Activated naive CD8-positive, alpha-beta T cell (primary cell): ENCODE results near the gene TMEM52B.

Experiments
- H3K27ac Mint-ChIP-seq: one replicate; pipeline ENCODE4 v1.8.0; 2021; ENCODE audit warnings: mixed read lengths
- H3K27me3 Mint-ChIP-seq: one replicate; pipeline ENCODE4 v1.8.0; 2021; ENCODE audit warnings: mixed read lengths
- H3K36me3 Mint-ChIP-seq: one replicate; pipeline ENCODE4 v1.8.0; 2021; ENCODE audit warnings: mixed read lengths
- H3K4me1 Mint-ChIP-seq: one replicate; pipeline ENCODE4 v1.8.0; 2021; ENCODE audit warnings: low read depth, mixed read lengths
- H3K4me3 Mint-ChIP-seq: one replicate; pipeline ENCODE4 v1.8.0; 2021; ENCODE audit warnings: mild to moderate bottlenecking, mixed read lengths
- H3K9me3 Mint-ChIP-seq: one replicate; pipeline ENCODE4 v1.8.0; 2021; ENCODE audit warnings: low read depth, mixed read lengths

Gene TMEM52B

GRCh38 chr12:10159280-10159679, 19.6 kb upstream of the TMEM52B start:
- Mint-ChIP-seq H3K36me3 (no peaks in the 10 kb centered on the region), H3K4me1 (peaks cover under 1% of the 10 kb centered on the region), H3K27me3 (no peaks in the 10 kb centered on the region), H3K9me3 (no peaks in the 10 kb centered on the region), H3K27ac (no peak overlapping the region), H3K4me3 (no peak overlapping the region)

DNA sequence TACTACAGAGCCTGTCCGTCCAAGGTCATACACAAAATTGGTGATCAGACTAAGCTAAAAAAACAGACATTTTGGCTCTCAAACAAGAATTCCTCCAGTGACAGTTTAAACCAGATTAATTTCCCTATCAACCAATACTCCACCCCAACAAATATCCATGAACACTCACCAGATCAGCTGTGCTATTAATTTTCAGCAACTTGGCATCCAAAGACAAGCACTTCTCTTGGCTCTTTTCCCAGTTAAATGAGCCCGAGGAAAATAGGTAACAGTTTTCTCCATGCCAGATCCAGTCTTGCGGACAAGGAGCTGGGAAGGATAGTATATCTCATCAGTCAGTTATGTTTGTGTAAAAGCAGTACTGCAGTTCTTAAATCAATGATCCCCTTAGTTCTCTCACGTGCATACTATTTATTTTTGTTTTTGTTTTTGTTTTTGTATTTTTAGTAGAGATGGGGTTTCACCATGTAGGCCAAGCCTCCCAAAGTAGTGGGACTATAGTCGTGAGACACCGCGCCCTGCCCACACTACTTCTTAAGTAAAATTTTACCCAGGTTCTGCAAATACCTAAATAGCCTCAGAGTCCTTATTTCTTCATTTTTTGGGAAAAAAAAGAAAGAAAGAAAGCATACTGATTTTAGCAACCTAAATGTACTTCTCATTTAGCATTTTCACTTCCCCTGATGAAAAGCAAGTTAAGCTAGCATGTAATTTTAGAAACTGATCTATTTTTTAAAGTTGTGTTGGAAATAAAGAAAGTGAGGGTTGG, 18.0 kb upstream of the TMEM52B start:
- Mint-ChIP-seq H3K4me3 (no peak overlapping the region), H3K36me3 (no peaks in the 10 kb centered on the region), H3K27me3 (no peaks in the 10 kb centered on the region), H3K9me3 (no peaks in the 10 kb centered on the region), H3K27ac (no peak overlapping the region), H3K4me1 (no peaks in the 10 kb centered on the region)

DNA sequence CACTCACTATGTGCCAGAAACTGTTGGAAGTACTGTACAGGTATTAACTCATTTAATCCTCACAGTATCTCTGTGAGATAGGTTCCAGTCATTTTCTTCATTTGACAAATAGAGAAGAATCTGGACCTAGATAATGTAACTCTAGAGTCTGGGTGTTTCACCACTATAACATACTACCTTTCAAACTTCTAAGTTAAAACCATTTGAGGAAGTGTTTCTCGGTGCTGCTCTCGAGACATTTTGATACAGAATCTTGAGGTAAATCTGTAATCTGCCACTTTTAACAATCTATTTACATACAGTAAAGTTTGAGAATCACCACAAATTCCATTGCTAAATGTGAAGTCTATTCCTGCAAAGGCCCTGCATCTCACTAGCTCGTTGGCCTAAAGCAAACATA, 15.7 kb upstream of the TMEM52B start:
- Mint-ChIP-seq H3K4me3 (no peak overlapping the region), H3K27me3 (no peaks in the 10 kb centered on the region), H3K9me3 (no peaks in the 10 kb centered on the region), H3K36me3 (no peaks in the 10 kb centered on the region), H3K4me1 (no peaks in the 10 kb centered on the region), H3K27ac (no peak overlapping the region)

DNA sequence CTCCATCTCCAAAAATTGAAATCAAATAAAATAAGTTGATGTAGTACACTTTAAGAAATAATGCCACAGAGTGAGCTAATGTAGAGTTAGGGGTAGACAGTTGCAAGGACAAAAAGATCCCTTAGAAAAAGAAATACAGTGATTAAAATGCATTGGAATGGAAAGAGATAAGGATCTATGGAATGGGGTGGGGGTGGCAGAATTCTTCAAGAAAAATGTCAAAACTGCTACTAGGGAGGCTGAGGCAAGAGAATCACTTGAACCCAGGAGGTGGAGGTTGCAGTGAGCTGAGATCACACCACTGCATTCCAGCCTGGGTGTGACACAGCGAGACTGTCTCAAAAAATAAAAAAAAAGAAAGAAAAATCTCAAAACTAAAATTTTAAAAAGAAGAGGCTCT, 13.4 kb upstream of the TMEM52B start:
- no peaks in the 10 kb centered on the region for H3K4me1 Mint-ChIP-seq
- H3K27ac Mint-ChIP-seq = no peak overlapping the region
- H3K27me3 Mint-ChIP-seq = no peaks in the 10 kb centered on the region
- H3K4me3 Mint-ChIP-seq = no peak overlapping the region
- no peaks in the 10 kb centered on the region for H3K36me3 Mint-ChIP-seq
- no peaks in the 10 kb centered on the region for H3K9me3 Mint-ChIP-seq

- Mint-ChIP-seq H3K27me3 (peaks cover 6% of the 10 kb centered on the region), H3K4me3 (no peak overlapping the region), H3K27ac (no peak overlapping the region), H3K4me1 (no peaks in the 10 kb centered on the region), H3K9me3 (no peaks in the 10 kb centered on the region), H3K36me3 (no peaks in the 10 kb centered on the region)
These were observed 11.2 kb upstream of the TMEM52B start for GRCh38 chr12:10167599-10167998.

DNA sequence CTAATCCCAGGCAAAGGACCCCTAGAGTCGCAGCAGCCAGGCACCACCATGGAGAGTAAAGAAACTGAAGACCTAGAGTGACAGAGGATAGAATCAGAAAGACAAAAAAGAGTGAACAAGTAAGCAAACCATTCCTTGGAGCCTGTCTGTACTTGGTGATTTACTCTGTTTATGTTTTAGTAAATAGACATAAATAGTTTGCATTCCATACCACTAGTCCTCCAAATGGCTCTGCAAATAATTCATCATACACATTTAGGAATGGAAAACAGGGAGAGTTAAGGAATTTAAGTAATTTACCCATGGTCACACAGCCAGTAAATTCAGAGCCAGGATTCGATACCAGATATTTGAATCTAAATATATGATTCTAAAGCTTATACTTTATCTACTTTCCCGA, 9.7 kb upstream of the TMEM52B start:
- Mint-ChIP-seq H3K9me3 (no peaks in the 10 kb centered on the region), H3K36me3 (no peaks in the 10 kb centered on the region), H3K4me3 (no peak overlapping the region), H3K27me3 (peaks cover 9% of the 10 kb centered on the region), H3K4me1 (no peaks in the 10 kb centered on the region), H3K27ac (no peak overlapping the region)

GRCh38 chr12:10170216-10170615, 8.6 kb upstream of the TMEM52B start:
- Mint-ChIP-seq H3K9me3 (no peaks in the 10 kb centered on the region), H3K4me3 (no peak overlapping the region), H3K4me1 (no peaks in the 10 kb centered on the region), H3K36me3 (no peaks in the 10 kb centered on the region), H3K27me3 (peaks cover 12% of the 10 kb centered on the region), H3K27ac (no peak overlapping the region)

DNA sequence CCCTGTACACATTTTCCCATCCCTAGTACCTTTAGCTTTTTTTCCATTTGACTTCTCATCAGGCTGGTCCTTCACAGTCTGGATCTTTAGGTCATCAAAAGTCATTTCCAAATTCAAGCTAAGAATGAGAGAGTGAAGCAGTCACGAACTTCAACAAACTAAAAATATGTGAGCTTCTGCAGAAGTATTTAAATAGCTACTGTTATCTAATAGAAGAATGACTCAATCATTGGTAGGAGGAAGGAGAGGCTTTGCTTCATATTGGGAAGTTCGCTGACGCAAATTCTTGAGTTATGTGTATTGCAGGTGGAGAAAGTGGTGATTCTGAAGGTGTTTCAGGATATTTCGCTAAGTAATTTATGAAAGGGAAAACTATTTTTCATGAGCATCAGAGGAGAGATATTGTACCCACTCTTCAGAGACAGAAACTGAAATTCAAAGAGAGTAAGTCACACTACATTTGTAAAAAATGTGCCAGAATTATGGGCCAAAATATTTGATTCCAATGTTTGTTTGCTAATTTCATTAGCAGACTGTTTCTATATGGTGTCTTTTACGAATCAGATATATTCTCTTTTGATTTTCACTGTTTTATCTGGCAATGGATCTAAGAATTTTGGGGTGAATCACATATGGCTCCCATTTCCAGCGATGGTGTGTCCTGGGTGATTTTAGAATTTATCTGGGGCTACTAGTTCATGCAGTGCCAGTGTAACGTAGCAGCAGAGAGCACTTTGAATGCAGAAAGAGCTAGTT, 6.7 kb upstream of the TMEM52B start, which contains the start of gene OLR1:
OLR1 (minus strand) TSS at position 160 of the 756 bp plus-strand sequence; CDS start at position 105, 55 bp downstream.
- no peak within 1 kb of the TSS for H3K27ac Mint-ChIP-seq

DNA sequence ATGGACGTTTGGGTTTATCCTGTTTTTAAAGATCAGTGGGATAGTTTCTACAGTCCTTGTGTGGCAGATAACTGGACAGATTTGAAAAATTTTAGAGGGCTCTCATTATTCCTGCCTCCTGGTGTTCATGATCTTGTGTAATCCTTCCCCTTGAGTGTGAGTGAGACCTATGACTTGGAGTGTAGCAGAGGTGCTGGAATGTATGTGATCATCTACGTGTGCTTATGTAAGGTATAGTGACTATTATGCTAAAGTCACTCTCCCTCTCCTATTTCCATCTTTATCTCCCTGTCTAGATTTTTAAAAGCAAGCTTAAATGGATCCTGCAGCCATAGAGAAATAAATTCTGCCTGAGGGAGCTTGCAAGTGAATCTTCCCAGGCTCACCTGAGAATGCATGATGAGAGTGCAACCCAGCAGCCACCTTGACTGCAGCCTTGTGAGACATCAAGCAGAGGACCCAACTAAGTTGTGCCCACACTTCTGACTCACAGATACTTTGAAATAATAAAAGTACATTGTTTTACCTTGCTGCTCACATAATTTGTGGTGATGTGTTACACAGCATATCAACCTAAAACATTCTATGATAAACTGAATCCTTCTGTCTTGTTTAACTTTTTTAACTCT, 3.7 kb upstream of the TMEM52B start:
- no peak overlapping the region for H3K4me3 Mint-ChIP-seq
- no peaks in the 10 kb centered on the region for H3K9me3 Mint-ChIP-seq
- peaks cover 14% of the 10 kb centered on the region for H3K27me3 Mint-ChIP-seq
- H3K4me1 Mint-ChIP-seq = no peaks in the 10 kb centered on the region
- no peak overlapping the region for H3K27ac Mint-ChIP-seq
- H3K36me3 Mint-ChIP-seq = no peaks in the 10 kb centered on the region

More for the DNA sequence above, 6.7 kb upstream of the TMEM52B start, which contains the start of gene OLR1:
- Mint-ChIP-seq H3K27me3 (peaks cover 12% of the 10 kb centered on the region), H3K4me1 (no peaks in the 10 kb centered on the region), H3K36me3 (no peaks in the 10 kb centered on the region), H3K4me3 (no peak within 1 kb of the TSS), H3K9me3 (no peaks in the 10 kb centered on the region)

- no peak overlapping the region for H3K27ac Mint-ChIP-seq
- H3K36me3 Mint-ChIP-seq = no peaks in the 10 kb centered on the region
- H3K27me3 Mint-ChIP-seq = peaks cover 14% of the 10 kb centered on the region
- no peaks in the 10 kb centered on the region for H3K9me3 Mint-ChIP-seq
- H3K4me1 Mint-ChIP-seq = no peaks in the 10 kb centered on the region
- no peak overlapping the region for H3K4me3 Mint-ChIP-seq
These were observed 2.8 kb upstream of the TMEM52B start for GRCh38 chr12:10175846-10176636.

GRCh38 chr12:10179776-10180181, 947 bp downstream of the TMEM52B start:
- Mint-ChIP-seq H3K9me3 (no peaks in the 10 kb centered on the region), H3K36me3 (no peaks in the 10 kb centered on the region), H3K27me3 (peaks cover 2% of the 10 kb centered on the region), H3K4me3 (no peak overlapping the region), H3K27ac (no peak overlapping the region), H3K4me1 (peaks cover 5% of the 10 kb centered on the region)

- Mint-ChIP-seq H3K27me3 (peaks cover 2% of the 10 kb centered on the region), H3K27ac (no peak overlapping the region)
These were observed 3.7 kb downstream of the TMEM52B start for GRCh38 chr12:10182354-10183049.

GRCh38 chr12:10184261-10184843, 5.5 kb downstream of the TMEM52B start:
- H3K27me3 Mint-ChIP-seq = no peaks in the 10 kb centered on the region
- no peak overlapping the region for H3K27ac Mint-ChIP-seq
- H3K9me3 Mint-ChIP-seq = no peaks in the 10 kb centered on the region
- H3K4me1 Mint-ChIP-seq = peaks cover 5% of the 10 kb centered on the region
- no peaks in the 10 kb centered on the region for H3K36me3 Mint-ChIP-seq
- H3K4me3 Mint-ChIP-seq = no peak overlapping the region

More at GRCh38 chr12:10182354-10183049, 3.7 kb downstream of the TMEM52B start:
- Mint-ChIP-seq H3K4me3 (no peak overlapping the region), H3K4me1 (peaks cover 5% of the 10 kb centered on the region), H3K36me3 (no peaks in the 10 kb centered on the region), H3K9me3 (no peaks in the 10 kb centered on the region)

DNA sequence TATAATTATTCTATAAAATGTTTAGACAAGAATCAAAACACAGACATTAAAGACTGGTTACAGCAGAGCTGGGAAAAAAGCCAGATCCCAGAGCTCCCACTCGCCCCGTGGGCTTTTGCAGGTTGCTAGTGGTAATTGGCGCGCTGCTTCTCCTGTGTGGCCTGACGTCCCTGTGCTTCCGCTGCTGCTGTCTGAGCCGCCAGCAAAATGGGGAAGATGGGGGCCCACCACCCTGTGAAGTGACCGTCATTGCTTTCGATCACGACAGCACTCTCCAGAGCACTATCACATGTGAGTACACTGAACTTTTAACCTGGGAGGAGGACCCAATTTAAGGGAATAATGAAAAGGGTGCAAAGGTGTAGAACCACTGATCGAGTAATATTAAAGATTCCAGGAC, 7.5 kb downstream of the TMEM52B start:
- Mint-ChIP-seq H3K27ac (no peak overlapping the region), H3K4me3 (no peak overlapping the region), H3K4me1 (peaks cover 10% of the 10 kb centered on the region), H3K9me3 (no peaks in the 10 kb centered on the region), H3K36me3 (no peaks in the 10 kb centered on the region), H3K27me3 (no peaks in the 10 kb centered on the region)
